CD4-positive, alpha-beta T cell treated with Interferon gamma for 1 hour (primary cell): Measurements from ENCODE around the gene RSU1.

Experiments
- DNase-seq: peaks from one replicate; pipeline ENCODE4 v3.0.0-alpha.2; 2020

Gene RSU1

DNA sequence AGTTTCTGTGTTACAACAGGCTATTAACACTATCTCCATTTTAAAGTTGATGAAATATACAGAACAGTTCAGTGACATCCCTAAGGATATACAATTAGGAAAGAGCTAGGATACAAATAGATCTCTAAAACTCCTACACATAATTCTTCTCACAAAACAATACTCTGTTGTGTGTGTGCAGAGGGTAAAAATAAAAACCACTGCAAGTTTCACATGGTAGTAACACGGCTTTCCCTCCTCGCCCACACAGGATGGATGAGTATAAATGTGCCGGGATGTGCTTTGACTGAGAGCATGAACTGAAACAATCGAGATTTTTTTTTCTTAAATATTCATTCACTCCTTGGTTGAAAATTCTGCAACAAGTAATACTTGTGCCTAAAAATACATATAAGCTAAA lies 164.0 kb downstream of the RSU1 start:
- no peak for DNase-seq

DNA sequence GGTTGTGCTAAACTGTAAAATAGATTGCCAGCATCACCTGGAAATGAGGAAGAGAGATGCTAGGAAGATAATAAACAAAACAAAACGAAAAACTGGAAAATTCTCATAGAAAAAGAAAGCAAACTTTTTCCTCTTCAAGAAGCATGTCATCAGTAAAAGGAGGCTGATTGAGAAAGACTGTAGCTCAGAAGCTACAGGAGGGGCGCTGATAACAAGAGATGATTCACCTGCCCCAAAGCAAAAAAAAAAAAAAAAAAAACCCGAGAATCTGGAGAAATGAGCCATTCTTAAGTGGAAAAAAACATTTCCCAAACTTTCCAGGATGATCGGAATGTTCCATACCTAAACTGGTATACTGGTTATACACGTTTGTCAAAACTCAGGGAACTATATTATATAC lies 165.1 kb downstream of the RSU1 start:
- DNase-seq = no peak

DNA sequence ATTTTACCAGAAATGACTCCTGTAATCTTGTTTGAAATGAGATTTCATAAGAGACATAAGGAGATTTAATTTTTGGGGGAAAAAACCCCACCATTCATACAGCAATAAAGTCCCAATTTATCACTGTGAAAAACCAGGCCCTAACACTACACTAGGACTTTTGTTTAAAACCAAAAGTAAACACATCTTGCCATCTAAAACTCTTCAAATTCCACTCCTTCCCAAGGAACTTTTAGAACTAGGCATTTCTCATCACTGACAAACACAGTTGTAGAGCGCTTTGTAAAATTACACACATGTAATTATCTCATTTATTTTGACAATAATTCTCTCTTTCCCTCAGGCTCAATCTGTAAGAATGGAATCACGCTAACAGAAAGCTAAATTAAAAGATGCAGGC lies 167.5 kb downstream of the RSU1 start:
- DNase-seq = no peak

DNA sequence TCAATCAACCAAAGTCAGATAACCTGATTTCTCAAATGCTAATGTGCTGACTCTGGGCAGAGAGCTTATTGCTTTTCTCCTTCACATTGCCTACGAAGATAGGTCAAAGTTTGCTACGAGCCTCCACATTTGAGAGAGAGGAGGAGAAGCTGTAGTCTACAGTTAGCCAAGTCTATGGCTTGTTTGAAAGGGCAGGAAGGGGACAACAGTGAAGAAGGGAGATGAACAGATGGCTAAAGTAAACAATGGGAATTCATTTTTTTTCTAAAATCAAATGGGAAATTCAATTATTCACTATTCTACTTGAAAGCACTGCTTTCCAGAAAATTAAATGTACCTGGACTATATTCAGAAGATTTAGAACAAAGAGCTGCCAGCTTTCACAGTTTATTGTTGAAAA lies 168.9 kb downstream of the RSU1 start:
- no peak for DNase-seq

DNA sequence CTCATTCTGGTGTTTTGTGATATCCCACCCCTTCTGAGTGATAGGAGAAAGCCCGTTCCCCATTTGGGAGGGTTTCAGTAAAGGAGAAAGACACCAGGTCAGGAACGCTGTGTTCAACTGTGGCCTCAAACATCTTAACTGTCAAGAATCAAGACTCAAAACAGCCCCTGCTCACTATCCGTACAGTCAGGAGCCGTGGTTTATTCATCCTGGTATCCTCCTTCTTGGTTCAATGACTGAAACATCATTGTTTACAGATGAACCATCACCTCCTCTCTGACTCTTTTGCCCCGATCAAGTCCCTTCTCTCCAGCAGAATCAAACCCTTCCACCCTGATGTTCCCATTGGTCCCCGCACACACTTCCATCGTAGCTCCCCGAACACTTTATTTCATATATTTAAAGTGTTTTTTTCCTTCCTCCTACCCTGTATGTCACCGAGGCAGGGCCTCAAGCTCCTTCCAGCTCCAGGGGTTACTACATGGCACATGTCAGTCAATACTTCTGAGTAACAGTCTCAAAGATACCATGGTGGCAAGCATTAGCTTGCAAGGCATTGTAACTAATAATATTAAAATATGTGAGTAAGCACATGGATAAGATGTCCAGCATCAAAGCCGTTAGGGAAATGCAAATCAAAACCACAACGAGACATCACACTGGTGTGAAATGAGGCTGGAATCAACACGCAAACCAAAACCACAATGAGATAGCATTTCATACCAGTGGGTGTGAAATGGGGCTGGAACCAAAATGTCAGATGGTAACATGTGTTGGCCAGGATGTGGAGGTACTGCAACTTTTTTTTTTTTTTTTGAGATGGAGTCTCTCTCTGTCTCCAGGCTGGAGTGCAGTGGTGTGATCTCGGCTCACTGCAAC lies 170.8 kb downstream of the RSU1 start:
- DNase-seq = no peak

DNA sequence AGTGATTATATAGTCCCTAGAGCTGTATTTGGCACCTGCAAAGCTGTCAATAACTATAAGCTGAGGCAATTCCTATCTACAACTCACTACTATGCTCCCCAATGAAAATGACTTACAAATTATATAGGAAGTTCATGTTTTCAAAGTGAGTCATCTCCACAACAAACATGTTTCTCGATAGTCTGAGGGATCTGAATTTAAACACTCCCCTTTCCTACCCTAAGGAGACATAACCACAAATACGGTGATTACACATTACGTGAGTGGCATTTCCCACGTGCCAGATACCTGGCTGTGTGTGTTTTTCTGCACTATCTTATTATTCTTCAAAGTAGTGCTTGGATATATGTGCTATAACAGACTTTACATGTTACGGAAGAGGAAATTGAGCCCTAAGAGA lies 173.1 kb downstream of the RSU1 start:
- DNase-seq = no peak

DNA sequence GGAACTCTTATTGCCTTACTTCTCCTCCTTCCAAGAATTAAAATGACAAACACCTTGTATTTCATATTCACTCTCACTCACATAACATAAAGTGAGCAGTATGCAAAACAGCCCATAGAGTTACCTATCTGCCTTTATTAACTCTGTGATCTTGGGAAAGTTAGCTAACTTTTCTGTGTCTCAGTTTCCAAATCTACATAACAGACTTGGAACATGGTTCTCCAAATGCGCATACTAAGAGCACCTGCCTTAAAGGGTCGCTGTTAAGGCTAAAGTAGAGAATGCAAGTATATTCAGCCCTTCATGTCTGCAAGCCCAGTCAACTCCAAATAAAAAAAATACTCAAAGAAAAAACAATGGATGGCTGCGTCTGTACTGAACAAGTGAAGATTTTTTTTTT lies 173.7 kb downstream of the RSU1 start:
- no peak for DNase-seq

DNA sequence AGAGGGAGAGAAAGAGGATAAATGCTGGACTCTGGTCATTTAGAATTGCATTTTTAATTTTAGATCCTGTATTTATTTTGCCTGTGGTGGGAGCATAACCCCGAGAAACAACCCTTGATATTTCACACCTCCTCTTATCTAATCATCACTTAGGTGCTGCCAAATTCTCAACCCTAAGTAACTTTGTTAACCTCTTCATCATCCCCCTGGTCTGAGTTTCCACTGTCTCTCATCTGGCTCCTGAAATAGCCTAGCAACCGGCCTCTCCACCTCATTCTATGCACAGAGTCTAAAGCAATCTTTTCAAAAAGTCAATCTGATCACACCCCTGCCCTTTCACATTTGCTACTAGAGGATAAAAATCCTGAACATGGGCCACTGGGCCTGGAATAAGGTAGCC lies 177.1 kb downstream of the RSU1 start:
- no peak for DNase-seq

DNA sequence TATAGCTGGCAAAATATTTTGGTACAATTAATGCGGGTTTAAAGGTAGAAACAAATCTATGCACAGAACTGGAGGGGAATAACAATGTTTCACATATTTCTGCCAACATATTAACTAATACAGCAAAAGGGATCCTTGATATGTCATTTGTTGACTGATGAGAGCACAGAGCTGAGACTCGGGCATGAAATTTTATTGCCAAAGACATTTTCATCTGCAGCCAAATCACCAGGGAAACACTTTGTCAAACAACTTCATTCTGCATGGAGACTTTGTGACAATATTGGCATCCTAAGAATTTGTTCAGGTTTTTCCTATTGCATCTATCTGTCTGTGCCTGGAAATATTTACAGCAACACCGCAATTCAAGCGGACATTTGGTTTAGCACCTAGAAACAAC lies 177.8 kb downstream of the RSU1 start:
- no peak for DNase-seq

DNA sequence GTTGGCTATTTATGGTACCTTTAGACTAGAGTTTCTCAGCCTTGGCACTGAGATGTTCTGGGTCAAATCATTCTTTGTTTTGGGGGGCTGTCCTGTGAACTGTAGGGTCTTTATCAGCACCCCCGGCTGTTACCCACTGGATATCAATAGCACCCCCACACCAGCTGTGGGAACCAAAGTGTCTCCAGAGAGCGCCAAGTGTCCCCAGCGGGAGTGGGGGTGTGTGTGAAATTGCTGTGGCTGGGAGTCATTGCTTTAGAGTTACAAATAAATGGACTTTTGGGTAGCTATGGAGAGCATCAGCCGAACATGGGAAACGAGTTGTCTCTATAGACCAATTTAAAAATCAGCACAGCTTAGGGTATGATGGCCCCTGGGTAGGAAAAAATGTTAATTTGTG lies 184.2 kb downstream of the RSU1 start:
- DNase-seq = no peak

DNA sequence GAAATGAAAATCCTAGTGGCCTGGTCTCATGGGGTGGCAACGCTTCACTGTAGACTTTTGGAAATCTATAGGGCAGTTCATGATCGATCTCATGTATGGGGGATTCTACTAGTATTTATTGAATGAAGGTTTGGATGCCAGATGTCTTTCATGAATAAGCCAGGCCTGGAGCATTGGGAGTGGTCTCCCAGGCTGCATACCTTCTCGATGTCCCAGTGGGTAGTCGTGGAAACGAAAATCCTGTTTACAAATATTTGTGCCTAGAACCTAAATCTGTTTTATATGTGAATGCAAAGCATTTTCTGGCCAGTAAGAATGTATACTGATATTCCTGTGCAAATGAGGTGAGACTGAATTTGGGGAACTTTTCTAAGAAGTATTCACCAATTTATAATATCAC lies 190.5 kb downstream of the RSU1 start:
- DNase-seq = no peak

DNA sequence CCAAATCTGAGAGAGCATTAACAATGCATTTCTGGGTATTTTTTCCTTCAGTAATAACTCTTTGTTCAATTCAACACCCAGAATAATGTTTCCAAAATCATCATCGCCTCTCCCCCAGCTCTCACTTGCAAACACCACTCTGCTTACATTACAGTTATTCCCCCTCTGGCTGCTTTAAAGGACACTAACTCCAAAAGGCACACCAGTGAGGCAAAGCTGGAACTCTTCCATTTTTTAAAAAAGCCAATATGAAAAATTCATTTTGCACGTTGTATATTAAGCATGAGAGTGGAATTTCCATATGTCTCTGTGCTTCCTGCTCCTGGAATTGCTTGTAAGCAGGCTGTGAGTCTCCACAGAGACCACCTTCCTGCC lies 204.3 kb downstream of the RSU1 start:
- DNase-seq = no peak

DNA sequence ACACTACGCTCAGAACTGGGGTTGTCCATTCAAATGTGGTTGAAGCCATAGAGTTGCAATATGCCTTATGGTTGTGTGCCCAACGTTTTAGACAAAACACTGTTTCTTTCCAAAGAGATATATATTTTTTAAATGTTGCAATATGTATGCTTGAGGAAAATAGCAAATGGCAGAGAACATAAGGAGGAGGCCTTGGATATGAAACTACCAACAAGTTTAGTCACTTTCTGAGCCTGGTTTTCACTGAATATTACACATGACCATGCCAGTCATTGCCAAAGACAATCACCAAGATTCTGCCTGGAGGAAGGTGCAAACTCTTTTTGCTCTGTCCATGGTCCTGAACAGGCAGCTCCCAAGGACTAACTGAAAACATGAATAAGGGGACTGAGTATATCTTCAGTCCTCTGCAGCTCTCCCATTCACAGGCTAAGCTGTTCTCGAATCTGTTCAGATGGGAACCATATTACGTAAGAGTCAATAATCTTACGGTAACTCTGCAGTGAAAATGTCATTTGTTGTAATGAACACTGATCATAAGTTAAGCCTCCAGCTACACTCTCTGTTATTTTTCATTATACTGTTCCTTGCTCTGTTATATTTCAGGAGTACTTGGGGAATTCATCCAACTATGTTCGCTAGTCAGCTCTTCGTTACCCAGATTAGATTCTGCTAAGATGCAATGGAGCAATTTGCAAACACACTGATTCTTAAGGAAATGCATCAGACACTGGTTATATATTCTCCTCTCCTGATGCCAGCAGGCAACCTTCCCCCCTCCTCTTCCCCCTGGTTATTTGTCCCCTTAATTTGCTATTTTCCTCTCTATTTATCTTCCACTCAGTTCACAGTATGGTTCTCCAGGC lies 204.9 kb downstream of the RSU1 start:
- no peak for DNase-seq

DNA sequence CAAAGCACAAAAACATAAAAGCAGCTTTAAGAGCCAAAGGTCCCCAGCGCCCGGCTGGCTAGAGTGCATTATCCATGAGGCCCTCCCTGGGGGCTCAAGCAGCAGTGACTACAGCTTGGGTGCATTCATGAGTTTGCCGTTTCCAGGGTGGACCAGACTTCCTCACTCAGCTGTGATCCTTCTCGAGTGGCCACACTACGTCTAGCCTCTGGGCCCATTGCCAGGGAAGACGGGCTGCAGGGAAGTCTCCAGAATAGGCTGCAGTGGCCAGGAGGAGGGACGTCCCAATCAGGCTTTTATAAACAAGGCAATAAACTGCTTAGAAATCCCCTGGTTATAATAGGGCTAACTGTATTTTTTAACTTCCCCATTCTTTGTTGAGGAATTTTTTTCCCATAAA lies 206.2 kb downstream of the RSU1 start:
- no peak for DNase-seq

DNA sequence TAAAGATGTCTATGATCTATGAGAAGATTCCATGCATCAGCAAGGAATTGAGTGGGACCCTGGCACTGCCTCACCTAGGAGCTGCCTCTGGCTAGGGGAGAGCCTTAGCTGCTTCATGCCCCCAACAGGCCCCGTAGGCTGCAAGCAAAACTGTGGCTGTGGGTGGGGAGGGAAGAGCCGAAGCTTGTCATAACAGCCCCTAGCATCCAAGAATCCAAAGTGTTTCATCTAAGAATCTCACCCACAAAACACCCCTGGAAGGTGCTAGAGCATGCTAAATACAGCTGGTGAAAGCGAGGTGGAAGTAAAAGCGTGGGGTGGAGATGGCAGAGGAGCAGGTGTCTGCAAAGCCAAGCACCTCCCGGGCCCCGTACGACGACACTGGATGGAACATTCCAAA lies 208.0 kb downstream of the RSU1 start:
- DNase-seq = no peak

DNA sequence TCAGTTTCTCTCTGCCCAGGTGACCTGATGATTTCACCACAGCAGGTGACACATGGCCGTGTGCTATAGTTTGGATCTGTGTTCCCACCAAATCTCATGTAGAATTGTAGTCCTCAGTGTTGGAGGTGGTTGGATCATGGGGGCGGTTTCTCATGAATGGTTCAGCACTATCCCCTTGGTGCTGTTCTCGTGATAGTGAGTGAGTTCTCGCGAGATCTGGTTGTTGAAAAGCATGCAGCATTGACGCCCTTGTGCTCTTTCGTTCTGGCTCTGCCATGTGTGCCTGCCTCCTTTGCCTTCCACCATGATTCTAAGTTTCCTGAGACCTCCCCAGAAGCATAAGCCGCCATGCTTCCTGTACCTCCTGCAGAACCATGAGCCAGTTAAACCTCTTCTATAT lies 210.3 kb downstream of the RSU1 start:
- DNase-seq = no peak

DNA sequence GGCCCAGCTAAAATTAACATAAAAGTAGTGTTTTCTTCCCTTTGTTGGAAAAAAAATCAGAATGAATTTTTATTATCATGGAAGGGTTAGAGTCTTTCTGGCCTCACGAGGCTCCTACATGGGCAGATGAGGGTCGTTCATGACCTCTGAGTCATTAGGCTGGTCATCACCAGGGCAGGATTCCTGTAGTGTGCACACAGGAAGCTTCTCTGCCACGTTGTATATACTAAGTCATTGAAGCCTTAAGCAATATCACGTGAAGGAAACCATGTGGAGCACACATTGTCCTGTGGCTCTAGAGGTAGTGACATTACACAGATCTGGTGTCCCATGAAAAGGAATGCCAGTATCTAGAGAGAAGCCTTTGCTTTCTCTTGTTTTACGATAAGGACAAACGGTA lies 210.8 kb downstream of the RSU1 start:
- no peak for DNase-seq

DNA sequence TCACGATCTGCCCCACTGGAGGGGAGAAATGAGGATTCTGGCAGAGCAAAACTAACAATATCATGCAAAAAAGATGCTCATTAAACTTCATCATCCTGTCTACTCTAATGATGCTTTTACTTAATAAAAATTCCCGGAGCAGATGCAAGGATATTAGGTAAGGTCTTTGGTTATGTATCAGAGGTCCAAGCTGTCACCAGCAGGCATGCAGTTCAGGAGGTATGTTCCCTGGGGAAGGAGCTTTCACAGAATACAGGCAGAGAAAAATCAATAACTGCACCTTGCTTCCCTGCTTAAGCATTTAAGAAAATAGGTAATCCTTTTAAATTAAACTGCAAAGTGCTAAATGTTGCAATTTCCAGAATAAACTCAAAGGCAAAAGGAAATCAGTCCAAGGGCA lies 213.9 kb downstream of the RSU1 start:
- no peak for DNase-seq

DNA sequence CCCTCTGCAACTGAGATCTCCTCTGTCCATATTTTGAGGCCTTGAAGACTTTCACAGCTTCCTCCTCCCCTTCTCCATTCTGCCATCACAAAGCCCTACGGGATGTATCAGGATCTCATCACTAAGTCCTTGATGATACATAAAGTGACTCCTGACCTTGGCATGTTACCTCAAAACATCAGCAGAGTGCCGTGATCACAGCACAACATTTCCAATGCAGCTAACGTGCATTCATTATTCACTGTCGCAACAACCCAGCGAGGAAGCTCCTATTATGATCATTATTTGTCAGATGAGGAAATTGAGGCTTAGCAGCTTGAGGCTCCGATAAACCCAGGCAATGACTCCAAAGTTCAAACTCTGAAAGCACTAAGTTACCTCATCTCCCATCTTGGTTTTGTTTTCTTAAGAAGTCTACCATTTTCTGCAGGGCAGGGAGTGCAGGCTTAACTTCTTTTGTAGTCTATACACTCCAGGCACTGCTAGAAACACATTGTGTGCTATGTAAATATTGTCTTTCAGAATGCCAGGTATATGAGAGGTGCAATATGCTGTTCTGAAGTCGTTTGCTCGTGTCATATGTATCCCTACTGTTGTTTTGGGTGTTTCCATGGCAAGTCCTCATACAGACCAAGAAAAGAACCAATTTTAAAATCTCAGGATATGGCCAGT lies 215.0 kb downstream of the RSU1 start:
- no peak for DNase-seq

DNA sequence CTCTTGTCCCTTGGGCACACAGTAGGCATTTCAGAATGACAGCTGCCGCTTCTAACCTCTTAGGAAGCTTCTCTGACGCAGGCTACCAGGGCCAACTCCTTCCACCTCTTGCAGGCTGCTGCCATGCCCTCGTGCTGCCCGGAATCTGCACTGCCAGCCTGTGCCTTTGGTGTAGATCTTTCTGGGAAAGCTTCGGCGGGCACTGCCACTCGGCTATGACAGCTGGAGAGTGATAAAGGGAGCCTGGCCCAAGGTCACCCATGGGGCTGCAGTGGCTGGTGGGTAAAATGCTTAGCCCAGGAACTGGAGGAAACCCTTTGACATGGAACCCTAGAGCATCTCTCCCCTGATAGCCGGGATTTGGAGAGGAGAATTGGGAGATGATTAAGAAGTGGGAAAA lies 217.6 kb downstream of the RSU1 start:
- DNase-seq = no peak

DNA sequence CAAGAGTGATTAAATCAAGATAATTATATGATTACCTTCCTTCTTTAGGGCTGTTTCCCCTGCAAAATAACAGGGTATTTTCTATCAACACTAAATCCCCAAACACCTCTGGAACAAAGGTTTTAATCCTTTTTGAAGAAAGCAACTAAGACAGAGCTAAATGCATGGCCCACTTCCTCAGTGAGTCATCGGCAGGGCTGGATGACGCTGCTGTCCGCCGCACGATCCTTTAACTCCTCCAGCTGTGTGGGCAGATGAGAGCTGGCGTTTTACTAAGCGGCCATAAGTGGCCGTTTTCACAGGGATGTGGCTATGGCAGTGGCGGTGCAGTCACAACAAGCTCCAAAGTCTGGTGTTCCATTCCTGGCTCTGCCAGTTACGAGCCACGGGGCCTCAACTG lies 219.6 kb downstream of the RSU1 start:
- no peak for DNase-seq

DNA sequence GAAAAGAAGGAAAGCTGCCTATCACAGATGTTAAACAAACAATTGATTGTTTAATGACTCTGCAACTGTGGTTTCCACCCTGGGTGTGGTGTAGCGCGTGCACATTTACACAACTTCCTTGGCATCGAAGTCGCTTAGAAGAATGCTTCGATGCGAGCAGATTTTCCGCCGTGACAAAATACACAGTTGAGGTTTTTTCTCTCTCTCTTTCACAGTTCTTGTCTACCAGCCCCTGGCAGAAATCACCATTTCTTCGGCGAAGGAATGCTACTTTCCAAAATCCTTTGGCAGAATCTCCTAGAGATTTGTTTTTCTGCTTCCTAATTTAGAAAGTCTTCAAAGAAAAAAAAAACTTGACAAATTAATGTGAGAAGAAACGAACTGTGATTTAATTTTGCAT lies 224.8 kb downstream of the RSU1 start:
- no peak for DNase-seq

DNA sequence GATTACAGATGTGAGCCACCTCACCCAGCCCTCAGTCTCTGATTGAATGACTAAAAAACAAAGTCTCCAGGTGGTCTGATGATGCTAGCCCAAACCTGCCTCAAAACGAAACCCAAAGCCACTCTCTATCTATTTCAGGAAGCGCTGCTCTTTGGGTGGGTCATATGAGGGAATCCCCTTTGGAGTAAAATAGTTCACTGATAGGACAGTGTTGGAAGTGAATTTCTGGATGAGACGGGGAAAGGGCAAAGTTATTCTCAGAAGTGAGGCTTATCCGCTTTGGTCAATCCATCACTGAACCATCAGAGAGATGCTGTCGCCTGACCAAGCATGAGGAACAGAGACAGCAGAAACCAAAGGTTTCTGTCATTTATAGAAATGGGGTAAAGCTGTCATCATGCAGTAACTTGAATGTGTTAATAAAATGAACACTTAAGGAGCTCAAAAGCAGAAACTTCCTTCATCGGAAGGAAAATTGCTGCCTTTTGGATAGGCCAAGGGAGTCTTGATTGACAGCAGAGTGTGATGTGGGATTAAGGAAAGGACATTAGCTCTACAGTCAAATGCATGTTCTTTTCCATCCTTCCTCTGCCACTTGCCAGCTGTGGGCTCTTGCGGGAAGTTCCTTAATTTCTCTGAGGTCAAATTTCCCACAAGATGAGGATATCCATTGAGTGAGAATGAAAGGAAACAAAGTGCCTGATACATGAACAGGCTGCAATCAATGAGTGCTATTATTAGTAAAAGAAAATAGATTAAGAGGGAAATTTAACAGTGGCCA lies 230.7 kb downstream of the RSU1 start:
- DNase-seq = no peak
